HepG2 (cell line): ENCODE results near the gene TECTB. TPM values are rescaled to one million over a fixed set of nuclear protein-coding genes. Genes with fewer than 3 reads are reported as not detected.
A peak's percentile ranks its signal among the peaks of the same experiment; 100 is the strongest.

Experiments
- ATAC-seq: fragments of 200-7000 bp; cut with Tn5 transposase; 3 replicates; pipeline ENCODE4 v1.9.1; 2020; ENCODE audit warnings: mild to moderate bottlenecking, moderate library complexity
- BruUV-seq: library from RNA; stranded (reverse); fragments of 400-500 nt; replicated peaks from 2 replicates; lab custom pipeline; 2021; lab: Mats Ljungman, UMichigan
- CTCF ChIA-PET: fragments of 300-600 bp; formaldehyde crosslinking; extraction: SDS; loops from one replicate; lab custom pipeline; 2021; ENCODE audit warnings: low total read pairs, inconsistent platforms, low intra/inter-chr PET ratio; lab: Yijun Ruan, JAX
- POLR2A ChIA-PET: fragments of 350-600 bp; sonication (Branson Sonifier 250); formaldehyde crosslinking; loops from one replicate; lab custom pipeline; 2020; ENCODE audit warnings: antibody characterized with exemption, inconsistent platforms; lab: Yijun Ruan, JAX
- DNase-seq: peaks from one replicate; pipeline ENCODE4 v3.0.0-alpha.2; 2015; ENCODE audit warnings: low spot score
- FAIRE-seq: peaks from 3 replicates; lab custom pipeline; 2011; peaks lifted over from hg19 to GRCh38; lab: Jason Lieb, UNC
- H2AFZ ChIP-seq: one replicate; pipeline ENCODE4 v1.6.1; 2011; ENCODE audit warnings: low read length, inconsistent platforms
- H3K27ac ChIP-seq: fragments of 300-600 bp; 3 replicates; pipeline ENCODE4 v1.8.0; 2011; ENCODE audit warnings: mixed run types, mild to moderate bottlenecking, mixed read lengths, low read length, inconsistent platforms; ENCODE audit not compliant: insufficient read depth; ENCODE audit errors: extremely low read length
- H3K27me3 ChIP-seq, 2 experiments: fragments of 200-600 bp in 1 of 2; 2 replicates in 1 of 2; 3 replicates in 1 of 2; pipeline versions ENCODE4 v1.6.0 to v1.8.0; 2011; ENCODE audit warnings: low read length in 2 of 2, mild to moderate bottlenecking in 2 of 2, moderate library complexity in 2 of 2, inconsistent platforms in 1 of 2; ENCODE audit not compliant: insufficient read depth in 2 of 2, control insufficient read depth in 1 of 2
- H3K36me3 ChIP-seq, 2 experiments: fragments of 200-600 bp in 1 of 2; replicated peaks in 1 of 2; 2 replicates in 1 of 2; 3 replicates in 1 of 2; pipeline versions ENCODE4 v1.5.1 to v1.8.0; 2011; ENCODE audit warnings: low read length in 2 of 2, inconsistent platforms in 1 of 2; ENCODE audit not compliant: insufficient read depth in 2 of 2, control insufficient read depth in 1 of 2
- H3K4me1 ChIP-seq: 2 replicates; pipeline ENCODE4 v1.5.1; 2012; ENCODE audit warnings: low read length, inconsistent platforms; ENCODE audit not compliant: insufficient read depth
- H3K4me2 ChIP-seq: 2 replicates; pipeline ENCODE4 v1.6.0; 2011; ENCODE audit warnings: low read depth, low read length, inconsistent platforms
- H3K4me3 ChIP-seq, 3 experiments: fragments of 200-600 bp in 1 of 3; sonication (generic), shearing (Covaris generic) in 1 of 3; replicated peaks in 1 of 3; 2 replicates each; pipeline ENCODE4 v1.5.1; 2011 to 2016; ENCODE audit warnings: low read length in 3 of 3, inconsistent platforms in 2 of 3, low read depth in 2 of 3, mild to moderate bottlenecking in 2 of 3, control low read depth in 1 of 3, mixed read lengths in 1 of 3; ENCODE audit not compliant: insufficient read depth in 1 of 3
- H3K79me2 ChIP-seq: one replicate; pipeline ENCODE4 v1.6.1; 2011; ENCODE audit warnings: low read length, inconsistent platforms; ENCODE audit not compliant: insufficient read depth
- H3K9ac ChIP-seq: 2 replicates; pipeline ENCODE4 v1.6.0; 2011; ENCODE audit warnings: mild to moderate bottlenecking, low read depth, low read length, inconsistent platforms; ENCODE audit not compliant: insufficient read depth
- H3K9me3 ChIP-seq: 2 replicates; pipeline ENCODE4 v1.5.1; 2012; ENCODE audit warnings: mild to moderate bottlenecking, low read length
- H4K20me1 ChIP-seq: 2 replicates; pipeline ENCODE4 v1.6.0; 2011; ENCODE audit warnings: inconsistent platforms, mild to moderate bottlenecking, low read length, moderate library complexity; ENCODE audit not compliant: insufficient read depth
- ATRX ChIP-seq: sonication (generic); formaldehyde crosslinking; IDR thresholded peaks from 2 replicates; pipeline ENCODE4 v1.4.0; 2020; ENCODE audit warnings: missing genetic modification reagents, borderline replicate concordance
- CEBPB ChIP-seq: IDR thresholded peaks from 2 replicates; pipeline ENCODE4 v1.6.1; 2011; ENCODE audit warnings: low read depth, low read length, improper control_type of control experiment, borderline replicate concordance
- ISX ChIP-seq: sonication (generic); formaldehyde crosslinking; conservative IDR thresholded peaks from 2 replicates; pipeline ENCODE4 v1.5.0; 2020; ENCODE audit warnings: missing genetic modification reagents
- POLR2A ChIP-seq, 2 experiments: IDR thresholded peaks; 2 replicates each; pipeline ENCODE4 v1.6.1; 2011; ENCODE audit warnings: low read depth in 2 of 2, low read length in 2 of 2, mild to moderate bottlenecking in 1 of 2, moderate library complexity in 1 of 2; ENCODE audit not compliant: insufficient read depth in 1 of 2
- SCMH1 ChIP-seq: sonication (generic); formaldehyde crosslinking; IDR thresholded peaks from 2 replicates; pipeline ENCODE4 v1.9.0; 2021; ENCODE audit warnings: missing genetic modification reagents, mild to moderate bottlenecking, borderline replicate concordance
- THYN1 ChIP-seq: sonication (generic); formaldehyde crosslinking; IDR thresholded peaks from 2 replicates; pipeline ENCODE4 v1.8.1; 2023; ENCODE audit warnings: low read depth, mild to moderate bottlenecking, moderate library complexity, missing genetic modification reagents, borderline replicate concordance
- ZNF263 ChIP-seq: sonication (generic); formaldehyde crosslinking; IDR thresholded peaks from 2 replicates; pipeline ENCODE4 v1.4.0; 2020; ENCODE audit warnings: missing genetic modification reagents
- ZNF350 ChIP-seq: sonication (generic); formaldehyde crosslinking; IDR thresholded peaks from 2 replicates; pipeline ENCODE4 v1.4.0; 2020; ENCODE audit warnings: mild to moderate bottlenecking, low read depth, missing genetic modification reagents, borderline replicate concordance
- ZNF552 ChIP-seq: sonication (generic); formaldehyde crosslinking; IDR thresholded peaks from 2 replicates; pipeline ENCODE4 v1.9.0; 2022; ENCODE audit warnings: missing genetic modification reagents, mild to moderate bottlenecking, borderline replicate concordance
- ZSCAN30 ChIP-seq: sonication (generic); formaldehyde crosslinking; IDR thresholded peaks from 2 replicates; pipeline ENCODE4 v1.5.0; 2020; ENCODE audit warnings: mild to moderate bottlenecking, missing genetic modification reagents
- WGBS: methylation state at CpG from one replicate; pipeline ENCODE4 v1.1.6; 2017; ENCODE audit warnings: low lambda C conversion rate; 5-methylcytosine and 5-hydroxymethylcytosine counted together
- in situ Hi-C: cut with HindIII; loops from 2 replicates; pipeline ENCODE4 v1.10.0; 2017; ENCODE audit warnings: low pct_unique_long_range_greater_than_20kb; ENCODE audit not compliant: extremely low pct_ligation_motif_present
- intact Hi-C: fragments of 100-400 bp; cut with micrococcal nuclease; formaldehyde crosslinking; loops from one replicate; pipeline ENCODE4 v1.10.0; 2022; ENCODE audit not compliant: unreplicated experiment
- polyA plus RNA-seq, 8 experiments: library from polyadenylated mRNA; depleted of rRNA in 3 of 8; stranded (reverse) in 7 of 8; unstranded in 1 of 8; fragments of >200 nt; fragmentation: Illumina TruSeq in 4 of 8; extraction: Trizol in 4 of 8; gene quantifications; 2 replicates each; pipeline versions ENCODE4 v1.2.1 to v1.2.3, GENCODE V29; 2011 to 2016; ENCODE audit warnings: low read depth in 4 of 8, missing spikeins in 1 of 8, mixed read lengths in 1 of 8; ENCODE audit not compliant: insufficient read depth in 1 of 8
- total RNA-seq, 5 experiments: library from RNA; depleted of rRNA; stranded (reverse); fragments of >200 nt; fragmentation: Illumina TruSeq; extraction: Trizol; gene quantifications; 2 replicates each; pipeline ENCODE4 v1.2.3, GENCODE V29; 2016; ENCODE audit warnings: low read depth in 1 of 5
- TF ChIP-seq, protein P1 (sequence below): sonication (generic); formaldehyde crosslinking; IDR thresholded peaks from one replicate; pipeline ENCODE4 v1.5.1; 2020; ENCODE audit warnings: mild to moderate bottlenecking, missing genetic modification reagents; ENCODE audit errors: not compliant biosample characterization
- TF ChIP-seq, protein P2 (sequence below): sonication (generic); formaldehyde crosslinking; IDR thresholded peaks from 2 replicates; pipeline ENCODE4 v1.8.0; 2022; ENCODE audit warnings: mild to moderate bottlenecking, missing genetic modification reagents, moderate library complexity

The TECTB gene
- total and polyA plus RNA-seq, 2 of the 13 experiments (the other 11 are each of a cell fraction or from before 2014, with no cell fraction given): 0.78 to 1.8 TPM

DNA sequence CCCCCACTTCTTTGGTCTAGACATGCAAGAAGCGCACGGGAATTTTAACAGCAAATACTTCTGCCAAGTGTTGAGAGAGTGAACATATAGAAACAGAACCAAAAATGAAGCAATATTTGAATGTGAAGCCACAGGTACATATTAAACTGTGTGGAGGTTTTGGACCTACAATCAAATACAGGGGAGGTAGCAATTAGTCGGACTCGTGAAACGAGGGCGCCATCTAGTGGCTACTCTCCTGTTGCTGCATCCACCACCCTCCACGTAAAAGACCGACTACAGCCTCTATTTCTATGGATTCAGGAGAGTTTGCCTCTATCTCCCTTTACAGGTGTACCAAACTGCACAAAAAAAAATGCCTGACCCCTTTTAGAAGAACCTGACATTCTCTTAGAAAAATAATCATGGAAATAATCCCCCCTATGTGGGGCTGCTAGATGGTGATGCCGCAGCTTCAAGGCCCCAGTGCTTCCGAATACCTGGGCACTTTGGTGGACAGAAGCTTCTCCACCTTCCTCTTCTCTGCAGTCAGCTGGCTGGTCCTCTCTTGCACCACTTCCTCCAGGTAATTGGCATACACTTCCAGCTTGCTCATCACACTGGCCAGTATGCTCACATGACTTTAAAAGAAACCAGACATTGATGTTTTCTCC is 31.7 kb downstream of the TECTB start (continued):
- TF ChIP-seq, protein P1, sequence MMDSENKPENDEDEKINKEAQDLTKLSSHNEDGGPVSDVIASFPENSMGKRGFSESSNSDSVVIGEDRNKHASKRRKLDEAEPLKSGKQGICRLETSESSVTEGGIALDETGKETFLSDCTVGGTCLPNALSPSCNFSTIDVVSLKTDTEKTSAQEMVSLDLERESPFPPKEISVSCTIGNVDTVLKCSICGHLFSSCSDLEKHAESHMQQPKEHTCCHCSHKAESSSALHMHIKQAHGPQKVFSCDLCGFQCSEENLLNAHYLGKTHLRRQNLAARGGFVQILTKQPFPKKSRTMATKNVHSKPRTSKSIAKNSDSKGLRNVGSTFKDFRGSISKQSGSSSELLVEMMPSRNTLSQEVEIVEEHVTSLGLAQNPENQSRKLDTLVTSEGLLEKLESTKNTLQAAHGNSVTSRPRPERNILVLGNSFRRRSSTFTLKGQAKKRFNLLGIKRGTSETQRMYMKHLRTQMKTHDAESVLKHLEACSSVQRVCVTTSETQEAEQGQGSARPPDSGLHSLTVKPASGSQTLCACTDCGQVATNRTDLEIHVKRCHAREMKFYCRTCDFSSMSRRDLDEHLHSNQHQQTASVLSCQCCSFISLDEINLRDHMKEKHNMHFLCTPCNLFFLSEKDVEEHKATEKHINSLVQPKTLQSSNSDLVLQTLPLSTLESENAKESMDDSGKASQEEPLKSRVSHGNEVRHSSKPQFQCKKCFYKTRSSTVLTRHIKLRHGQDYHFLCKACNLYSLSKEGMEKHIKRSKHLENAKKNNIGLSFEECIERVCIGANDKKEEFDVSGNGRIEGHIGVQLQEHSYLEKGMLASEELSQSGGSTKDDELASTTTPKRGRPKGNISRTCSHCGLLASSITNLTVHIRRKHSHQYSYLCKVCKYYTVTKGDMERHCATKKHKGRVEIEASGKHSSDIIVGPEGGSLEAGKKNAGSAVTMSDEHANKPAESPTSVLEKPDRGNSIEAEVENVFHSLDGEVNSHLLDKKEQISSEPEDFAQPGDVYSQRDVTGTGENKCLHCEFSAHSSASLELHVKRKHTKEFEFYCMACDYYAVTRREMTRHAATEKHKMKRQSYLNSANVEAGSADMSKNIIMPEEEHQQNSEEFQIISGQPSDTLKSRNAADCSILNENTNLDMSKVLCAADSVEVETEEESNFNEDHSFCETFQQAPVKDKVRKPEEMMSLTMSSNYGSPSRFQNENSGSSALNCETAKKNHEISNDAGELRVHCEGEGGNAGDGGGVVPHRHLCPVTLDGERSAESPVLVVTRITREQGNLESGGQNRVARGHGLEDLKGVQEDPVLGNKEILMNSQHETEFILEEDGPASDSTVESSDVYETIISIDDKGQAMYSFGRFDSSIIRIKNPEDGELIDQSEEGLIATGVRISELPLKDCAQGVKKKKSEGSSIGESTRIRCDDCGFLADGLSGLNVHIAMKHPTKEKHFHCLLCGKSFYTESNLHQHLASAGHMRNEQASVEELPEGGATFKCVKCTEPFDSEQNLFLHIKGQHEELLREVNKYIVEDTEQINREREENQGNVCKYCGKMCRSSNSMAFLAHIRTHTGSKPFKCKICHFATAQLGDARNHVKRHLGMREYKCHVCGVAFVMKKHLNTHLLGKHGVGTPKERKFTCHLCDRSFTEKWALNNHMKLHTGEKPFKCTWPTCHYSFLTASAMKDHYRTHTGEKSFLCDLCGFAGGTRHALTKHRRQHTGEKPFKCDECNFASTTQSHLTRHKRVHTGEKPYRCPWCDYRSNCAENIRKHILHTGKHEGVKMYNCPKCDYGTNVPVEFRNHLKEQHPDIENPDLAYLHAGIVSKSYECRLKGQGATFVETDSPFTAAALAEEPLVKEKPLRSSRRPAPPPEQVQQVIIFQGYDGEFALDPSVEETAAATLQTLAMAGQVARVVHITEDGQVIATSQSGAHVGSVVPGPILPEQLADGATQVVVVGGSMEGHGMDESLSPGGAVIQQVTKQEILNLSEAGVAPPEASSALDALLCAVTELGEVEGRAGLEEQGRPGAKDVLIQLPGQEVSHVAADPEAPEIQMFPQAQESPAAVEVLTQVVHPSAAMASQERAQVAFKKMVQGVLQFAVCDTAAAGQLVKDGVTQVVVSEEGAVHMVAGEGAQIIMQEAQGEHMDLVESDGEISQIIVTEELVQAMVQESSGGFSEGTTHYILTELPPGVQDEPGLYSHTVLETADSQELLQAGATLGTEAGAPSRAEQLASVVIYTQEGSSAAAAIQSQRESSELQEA (CRISPR knock-in tag): no peak
- TF ChIP-seq ZSCAN30: no peak

DNA sequence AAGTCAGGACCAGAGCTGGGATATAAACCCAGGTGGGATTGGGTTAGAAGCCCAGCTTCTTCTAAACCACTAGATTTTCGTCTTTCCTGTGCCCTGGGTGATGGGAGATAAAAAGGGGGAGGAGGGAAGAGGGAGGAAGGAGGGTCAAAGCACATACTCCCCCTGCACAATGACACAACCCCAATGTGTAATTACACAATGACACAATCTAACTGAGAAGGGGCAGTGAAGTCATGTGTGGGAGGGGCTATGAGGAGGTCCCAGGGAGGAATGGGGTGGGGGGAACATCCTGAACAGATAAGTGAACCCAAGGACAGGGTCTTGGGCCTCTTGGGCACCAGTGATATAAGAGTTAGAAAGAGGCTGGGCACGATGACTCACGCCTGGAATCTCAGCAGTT is 44.5 kb downstream of the TECTB start:
- Histone ChIP-seq H4K20me1 (no peaks in the 10 kb centered on the region), H3K4me3 (no peak overlapping the region), H3K27me3 (no peaks in the 10 kb centered on the region), H3K27ac (no peak overlapping the region), H2AFZ (no peak overlapping the region), H3K36me3 (no peaks in the 10 kb centered on the region), H3K79me2 (no peaks in the 10 kb centered on the region), H3K4me2 (no peak overlapping the region), H3K9me3 (no peaks in the 10 kb centered on the region), H3K9ac (no peak overlapping the region), H3K4me1 (peaks cover 30% of the 10 kb centered on the region)
- FAIRE-seq: no peak
- 61% methylated on average over 3 of the region's 3 CpGs for WGBS
- POLR2A ChIA-PET: no interaction called here
- no peak for DNase-seq
- no TSS peak for BruUV-seq
- CTCF ChIA-PET: no interaction called here
- no peak for ATAC-seq
- intact Hi-C loops (no loop called here), in situ Hi-C loops (loop anchor here (25.0 kb wide), 1 partner anchor 110 kb away; the partner anchor contains the start of genes VTI1A and ZDHHC6)
- no peak for TF ChIP-seq ISX (CRISPR knock-in tag)
- no peak for TF ChIP-seq ZNF350 (CRISPR knock-in tag)
- no peak for TF ChIP-seq SCMH1 (CRISPR knock-in tag)
- TF ChIP-seq, protein P2, sequence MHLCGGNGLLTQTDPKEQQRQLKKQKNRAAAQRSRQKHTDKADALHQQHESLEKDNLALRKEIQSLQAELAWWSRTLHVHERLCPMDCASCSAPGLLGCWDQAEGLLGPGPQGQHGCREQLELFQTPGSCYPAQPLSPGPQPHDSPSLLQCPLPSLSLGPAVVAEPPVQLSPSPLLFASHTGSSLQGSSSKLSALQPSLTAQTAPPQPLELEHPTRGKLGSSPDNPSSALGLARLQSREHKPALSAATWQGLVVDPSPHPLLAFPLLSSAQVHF (CRISPR knock-in tag): no peak
- no peak for TF ChIP-seq ZNF552 (CRISPR knock-in tag)
- TF ChIP-seq ATRX: no peak
- no peak for TF ChIP-seq THYN1 (CRISPR knock-in tag)
- TF ChIP-seq CEBPB: peak; percentile 59; the same call in 1 of the 2 replicates
- TF ChIP-seq POLR2A (IDR thresholded peaks at IDR 0.05; ENCODE audit: insufficient read depth in 1 of 2, low read depth in 2 of 2, low read length in 2 of 2): no peak
- peak; percentile 68; the same call in 1 of the 2 replicates for TF ChIP-seq ZNF263 (CRISPR knock-in tag)
